Mesenteric fat pad (tissue), 1 donor: Measurements from ENCODE around the gene ZNF556. TPM values are rescaled to one million over a fixed set of nuclear protein-coding genes. Genes with fewer than 3 reads are reported as not detected.
A peak's percentile ranks its signal among the peaks of the same experiment; 100 is the strongest.
"Not testable (repeated sequence)": the region's sequence is repeated elsewhere in the genome, so short reads cannot be mapped to it uniquely, and the experiment has no call there.

ENCODE experiments used
- DNase-seq: peaks from one replicate; pipeline ENCODE4 v3.0.0-alpha.2; 2020; ENCODE audit warnings: low spot score
- total RNA-seq: library from RNA; stranded (reverse); fragmentation: NEBNext Ultra II Directional; extraction: Animal tissue kit (Norgen Biotek cat#: 25700); gene quantifications from one replicate; pipeline ENCODE4 v1.2.1, GENCODE V29; 2021
- donor health status: DM: yes; HTN: yes; CAD: no.

Gene ZNF556
- total RNA-seq, 1 donor from 2014 or later = not detected

GRCh38 chr19:2853015-2853606, 14.0 kb upstream of the ZNF556 start:
- no peak for DNase-seq

DNA sequence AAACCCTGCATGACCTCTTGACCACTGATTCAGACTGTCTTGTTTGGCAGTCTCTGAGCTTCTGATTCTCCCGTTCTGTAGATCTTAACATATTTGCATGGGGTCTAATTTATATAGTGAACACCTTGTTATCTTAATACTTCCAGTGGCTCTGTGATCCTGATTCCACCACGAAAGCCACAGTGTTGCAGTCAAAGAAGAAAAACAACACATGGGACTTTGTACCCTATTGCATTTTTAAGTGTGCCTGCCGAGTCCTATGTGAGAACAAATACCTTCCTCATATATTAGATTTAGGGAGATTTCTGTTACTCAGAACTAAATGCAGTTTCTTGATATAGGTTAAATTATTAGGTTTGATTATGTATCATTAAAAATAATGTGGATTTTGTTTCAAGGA, 12.3 kb upstream of the ZNF556 start:
- DNase-seq = no peak

DNA sequence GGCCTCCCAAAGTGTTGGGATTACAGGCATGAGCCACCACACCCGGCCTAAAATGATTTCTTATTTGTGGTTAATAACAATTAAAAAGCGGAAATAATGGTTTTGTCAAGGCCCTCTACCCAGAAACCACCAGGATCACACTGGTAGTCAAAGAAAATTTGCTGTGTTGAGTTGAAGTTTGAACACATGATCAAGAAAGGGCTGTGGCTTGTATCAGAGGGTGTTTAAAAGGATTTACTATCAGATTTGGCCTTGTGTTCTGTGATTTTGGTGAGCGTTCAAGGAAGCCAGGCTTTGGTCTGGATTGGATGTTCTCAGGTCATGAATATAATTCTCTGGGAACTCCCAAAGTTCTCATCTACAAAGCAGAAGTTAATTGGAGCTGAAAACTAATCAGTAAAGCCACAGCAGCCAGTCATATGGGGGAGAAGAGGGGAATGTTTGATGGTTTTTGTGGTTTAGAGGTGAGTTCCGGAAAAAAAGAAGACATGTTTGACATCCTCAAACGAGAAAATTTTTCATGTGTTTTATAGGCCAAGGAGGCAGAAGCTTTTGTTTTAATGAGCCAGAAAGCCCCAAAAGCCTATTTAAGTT, 10.6 kb upstream of the ZNF556 start:
- no peak for DNase-seq

DNA sequence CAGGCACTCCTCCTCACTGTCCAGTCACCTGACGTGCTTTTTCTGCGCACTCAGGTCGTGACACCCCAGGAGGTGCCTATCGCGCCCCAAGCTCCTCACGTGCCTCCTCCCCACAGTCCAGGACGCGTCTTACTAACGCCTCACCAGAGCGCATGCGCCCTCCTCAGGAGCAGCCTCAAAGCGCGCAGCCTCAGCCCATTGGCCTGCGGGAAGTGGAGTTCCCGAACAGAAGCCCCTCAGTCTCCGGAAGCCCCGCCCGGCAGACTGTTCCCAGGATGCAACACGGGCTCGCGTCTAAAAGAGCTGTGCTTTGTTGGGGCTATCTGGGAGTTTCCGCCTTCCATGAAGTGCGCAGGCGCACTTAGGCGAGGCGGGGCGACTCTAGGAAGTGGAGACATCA, 8.3 kb upstream of the ZNF556 start:
- DNase-seq = no peak

- DNase-seq = no peak
These were observed 3.3 kb upstream of the ZNF556 start for GRCh38 chr19:2863816-2864215.

- DNase-seq = no peak
These were observed 1.6 kb upstream of the ZNF556 start for GRCh38 chr19:2865334-2866100.

DNA sequence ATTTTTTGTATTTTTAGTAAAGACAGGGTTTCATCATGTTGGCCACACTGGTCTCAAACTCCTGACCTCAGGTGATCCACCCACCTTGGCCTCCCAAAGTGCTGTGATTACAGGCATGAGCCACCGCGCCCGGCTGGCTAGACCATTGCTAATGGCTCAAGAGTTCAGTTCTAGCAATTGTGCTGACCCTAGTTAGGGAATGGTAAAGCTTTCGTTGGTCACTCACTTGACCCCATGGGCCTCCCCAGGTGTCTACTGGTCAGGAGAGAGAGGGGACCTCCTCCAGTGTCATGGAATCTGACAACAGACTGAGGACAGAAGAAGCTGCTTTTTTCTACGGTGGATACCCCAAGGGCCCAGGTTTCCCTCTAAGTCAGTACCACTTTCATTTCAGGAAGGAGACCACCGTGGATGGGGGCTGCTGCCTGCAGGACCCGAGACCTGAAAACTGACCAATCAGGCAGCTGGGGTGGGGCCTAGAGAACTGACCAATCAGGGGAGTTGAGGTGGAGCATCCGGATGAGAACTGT, 575 bp upstream of the ZNF556 start:
- DNase-seq = no peak

DNA sequence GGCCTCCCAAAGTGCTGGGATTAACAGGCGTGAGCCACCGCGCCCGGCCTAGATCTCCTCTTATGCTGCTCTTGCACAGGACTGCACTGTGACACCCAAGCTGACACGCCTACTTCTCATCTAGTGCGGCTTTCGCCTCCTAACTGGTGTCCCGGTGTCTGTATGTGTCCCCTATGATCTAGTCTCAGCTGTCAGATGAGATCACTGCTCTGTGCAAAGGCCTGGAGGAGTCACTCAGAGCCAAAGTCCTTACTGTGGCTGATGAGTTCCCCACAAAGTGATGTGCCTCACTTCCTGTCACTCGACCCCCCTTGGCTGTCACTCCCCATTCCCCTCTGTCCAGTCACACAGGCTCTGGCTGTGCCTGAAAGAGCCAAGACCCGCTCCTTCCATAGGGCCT, 2.5 kb downstream of the ZNF556 start:
- no peak for DNase-seq

GRCh38 chr19:2872175-2872574, 5.0 kb downstream of the ZNF556 start:
- not testable (repeated sequence) for DNase-seq

DNA sequence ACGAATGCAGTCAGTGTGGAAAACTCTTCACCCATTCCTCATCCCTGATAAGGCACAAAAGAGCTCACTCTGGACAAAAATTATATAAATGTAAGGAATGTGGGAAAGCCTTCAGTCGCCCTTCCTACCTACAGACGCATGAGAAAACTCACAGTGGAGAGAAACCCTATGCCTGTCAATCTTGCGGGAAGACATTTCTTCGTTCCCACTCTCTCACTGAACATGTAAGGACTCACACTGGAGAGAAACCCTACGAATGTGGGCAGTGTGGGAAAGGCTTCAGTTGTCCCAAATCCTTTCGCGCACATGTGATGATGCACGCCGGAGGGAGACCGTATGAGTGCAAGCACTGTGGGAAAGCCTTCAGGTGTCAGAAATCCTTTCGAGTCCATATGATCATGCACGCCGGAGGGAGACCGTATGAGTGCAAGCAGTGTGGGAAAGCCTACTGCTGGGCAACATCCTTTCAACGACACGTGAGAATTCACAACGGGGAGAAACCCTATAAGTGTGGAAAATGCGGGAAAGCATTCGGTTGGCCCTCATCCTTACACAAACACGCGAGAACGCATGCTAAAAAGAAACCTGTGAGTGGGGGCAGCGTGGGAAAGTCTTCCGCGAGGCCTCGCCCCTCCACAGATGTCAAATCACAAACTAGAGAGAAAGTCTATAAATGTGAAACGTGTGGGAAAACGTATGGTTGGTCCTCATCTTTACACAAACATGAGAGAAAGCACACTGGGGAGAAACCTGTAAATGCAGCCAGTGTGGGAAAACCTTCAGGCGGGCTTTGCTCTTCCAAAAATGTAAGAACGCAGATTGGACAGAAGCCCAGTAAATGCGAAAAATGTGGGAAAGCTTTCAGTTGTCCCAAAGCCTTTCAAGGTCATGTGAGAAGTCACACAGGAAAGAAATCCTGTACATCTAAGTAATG, 10.5 kb downstream of the ZNF556 start:
- DNase-seq = no peak

GRCh38 chr19:2883686-2884439, 16.7 kb downstream of the ZNF556 start:
- DNase-seq = no peak

DNA sequence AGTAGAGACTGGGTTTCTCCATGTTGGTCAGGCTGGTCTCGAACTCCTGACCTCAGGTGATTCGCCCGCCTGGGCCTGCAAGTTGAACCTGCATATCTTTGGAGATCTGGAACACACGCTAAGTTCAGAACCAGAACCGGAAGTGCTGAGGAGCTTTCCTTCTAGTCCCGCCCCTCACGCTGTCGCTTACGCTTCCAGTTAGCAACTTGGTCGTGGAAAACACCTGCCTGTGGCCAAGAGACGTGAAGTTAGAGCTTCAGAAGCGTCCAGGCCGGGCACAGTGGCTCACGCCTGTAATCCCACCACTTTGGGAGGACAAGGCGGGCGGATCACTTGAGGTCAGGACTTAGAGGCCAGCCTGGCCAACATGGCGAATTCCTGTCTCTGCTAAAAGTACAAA, 18.6 kb downstream of the ZNF556 start:
- peak; percentile 64 for DNase-seq

- DNase-seq = peak; percentile 64
These were observed 20.3 kb downstream of the ZNF556 start for GRCh38 chr19:2887391-2887914.

DNA sequence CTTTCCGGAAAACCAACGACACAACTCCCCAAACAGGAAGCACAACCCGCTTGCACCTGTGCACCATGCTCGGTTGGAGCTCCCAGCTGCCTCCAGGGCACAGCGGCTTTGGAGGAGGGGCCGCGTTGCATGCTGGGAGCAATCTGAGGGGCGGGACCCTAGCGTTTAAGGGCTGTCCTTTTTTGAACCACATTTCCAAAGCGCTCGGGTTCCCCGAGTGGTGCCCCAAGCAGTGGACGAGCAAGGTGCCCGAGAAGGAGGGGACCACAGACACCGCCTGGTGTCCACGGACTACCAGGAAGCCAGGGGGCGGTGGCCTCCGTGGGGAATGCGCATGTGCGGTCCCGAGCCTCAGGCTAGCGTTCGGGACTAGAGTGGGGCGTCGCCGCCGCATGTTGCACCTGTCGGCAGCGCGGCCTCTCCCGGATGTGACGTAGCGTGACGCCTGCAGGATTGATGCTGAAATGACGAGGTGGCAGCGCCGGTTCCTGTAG, 21.6 kb downstream of the ZNF556 start:
- DNase-seq = peak; percentile 92

- DNase-seq = not testable (repeated sequence)
These were observed 23.4 kb downstream of the ZNF556 start for GRCh38 chr19:2890531-2890930.

DNA sequence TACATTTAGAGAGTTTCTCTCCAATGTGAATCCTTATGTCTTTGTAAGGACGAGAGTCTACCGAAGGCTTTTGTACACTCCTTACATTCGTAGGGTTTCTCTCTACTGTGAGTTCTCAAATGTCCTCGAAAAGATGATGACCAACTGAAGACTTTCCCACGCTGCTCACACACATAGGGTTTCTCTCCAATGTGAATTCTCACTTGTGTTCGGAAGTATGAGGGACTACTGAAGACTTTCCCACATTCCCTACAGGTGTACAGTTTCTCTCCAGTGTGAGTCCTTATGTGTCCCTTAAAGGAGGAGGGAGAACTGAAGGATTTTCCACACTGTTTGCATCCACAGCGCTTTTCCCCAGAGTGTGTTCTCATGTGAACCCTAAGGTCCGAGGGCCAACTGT, 29.6 kb downstream of the ZNF556 start:
- DNase-seq = no peak

GRCh38 chr19:2900296-2901252, 33.4 kb downstream of the ZNF556 start, which contains the start of gene ZNF57:
TSS of gene ZNF57 (plus strand) at chr19:2900928. CDS start at chr19:2901046, 118 bp downstream.
- peak; percentile 99 for DNase-seq

- no peak for DNase-seq
These were observed 35.6 kb downstream of the ZNF556 start for GRCh38 chr19:2902590-2903218.
